ENCODE results near the gene MAN1A1.

DNA sequence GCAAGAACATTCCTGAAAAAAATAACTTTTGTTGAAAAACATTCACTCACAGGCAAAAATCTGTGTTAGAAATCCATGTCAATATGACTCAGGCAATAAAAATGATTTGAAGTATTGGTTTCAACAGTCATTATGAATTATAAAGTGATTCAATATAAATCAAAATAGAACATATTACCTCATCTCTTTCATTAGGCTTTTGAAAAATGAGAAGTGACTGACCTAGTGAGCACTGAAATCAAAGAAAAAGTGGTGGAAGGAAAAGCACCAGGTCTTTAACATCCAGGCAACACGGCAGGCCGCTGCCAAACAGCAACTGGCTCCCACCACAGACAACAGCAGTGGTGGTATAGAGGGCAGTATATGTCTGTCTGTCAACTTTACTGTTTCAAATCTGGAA lies 68.9 kb downstream of the MAN1A1 start:
- TF ChIP-seq POLR2A (IDR thresholded peaks at IDR 0.05; ENCODE audit: low read length) (no peak), GATA1 (IDR thresholded peaks at IDR 0.05; ENCODE audit: low read depth, low read length) (no peak)

Data from erythroblast (primary cell).